ENCODE data around the gene CCL15. TPM values are rescaled to one million over a fixed set of nuclear protein-coding genes. Genes with fewer than 3 reads are reported as not detected.
"Not testable (repeated sequence)": the region's sequence is repeated elsewhere in the genome, so short reads cannot be mapped to it uniquely, and the experiment has no call there.

Gene CCL15, protein sequence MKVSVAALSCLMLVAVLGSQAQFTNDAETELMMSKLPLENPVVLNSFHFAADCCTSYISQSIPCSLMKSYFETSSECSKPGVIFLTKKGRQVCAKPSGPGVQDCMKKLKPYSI
- polyA plus RNA-seq (2013, experiment 1 of 2; ENCODE audit: insufficient read length): not detected
- not detected for polyA plus RNA-seq (2013, experiment 2 of 2; ENCODE audit: insufficient read length)

DNA sequence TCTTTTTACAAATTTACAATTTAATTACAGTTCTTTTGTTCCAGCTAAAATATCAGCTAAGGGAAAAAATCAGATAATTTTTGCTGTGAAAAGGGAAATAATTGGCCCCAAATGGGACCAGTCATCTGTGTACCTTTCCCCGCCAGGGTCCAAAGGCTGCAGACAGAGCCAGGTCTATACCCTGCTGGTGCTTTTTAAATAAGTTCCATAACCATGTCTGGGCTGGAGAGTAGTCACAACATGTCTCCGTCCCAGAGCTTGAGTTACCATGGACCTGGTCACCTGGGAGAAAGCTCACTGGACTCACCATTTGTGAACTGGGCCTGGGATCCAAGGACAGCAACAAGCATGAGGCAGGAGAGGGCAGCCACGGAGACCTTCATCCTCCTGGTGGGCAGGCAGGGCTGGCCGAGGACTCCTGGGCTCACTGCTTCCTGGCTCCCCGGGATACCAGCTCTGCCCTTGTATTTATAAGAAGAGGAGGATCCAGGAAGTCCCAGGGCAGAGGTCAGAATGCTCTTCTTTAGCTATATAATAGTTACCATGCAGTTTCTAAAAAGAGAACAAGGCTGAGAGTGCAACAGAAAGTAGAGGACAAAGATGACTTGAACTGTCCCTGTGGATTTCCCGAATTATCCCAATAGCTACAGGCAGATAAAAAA is at the start of gene CCL15:
Gene CCL15 (minus strand): TSS at position 444 of the 662 bp plus-strand sequence. CDS start 61 bp downstream, at position 383.
- DNase-seq: no peak

DNA sequence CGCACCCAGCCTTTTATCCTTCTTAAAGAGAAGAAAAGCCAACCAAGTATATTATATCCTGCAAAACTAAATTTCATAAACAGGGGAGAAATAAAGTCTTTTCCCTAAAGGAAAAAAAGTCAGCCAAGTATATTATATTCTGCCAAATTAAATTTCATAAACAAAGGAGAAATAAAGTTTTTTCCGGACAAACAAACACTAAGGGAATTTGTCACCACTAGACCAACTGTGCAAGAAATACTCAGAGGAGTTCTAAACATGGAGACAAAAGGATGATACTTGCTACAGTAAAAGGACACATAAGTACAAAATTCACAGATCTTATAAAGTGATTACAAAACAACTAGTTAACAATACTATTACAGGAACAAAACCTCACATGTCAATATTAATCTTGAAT is 48.3 kb upstream of the CCL15 start:
- no peak for DNase-seq

DNA sequence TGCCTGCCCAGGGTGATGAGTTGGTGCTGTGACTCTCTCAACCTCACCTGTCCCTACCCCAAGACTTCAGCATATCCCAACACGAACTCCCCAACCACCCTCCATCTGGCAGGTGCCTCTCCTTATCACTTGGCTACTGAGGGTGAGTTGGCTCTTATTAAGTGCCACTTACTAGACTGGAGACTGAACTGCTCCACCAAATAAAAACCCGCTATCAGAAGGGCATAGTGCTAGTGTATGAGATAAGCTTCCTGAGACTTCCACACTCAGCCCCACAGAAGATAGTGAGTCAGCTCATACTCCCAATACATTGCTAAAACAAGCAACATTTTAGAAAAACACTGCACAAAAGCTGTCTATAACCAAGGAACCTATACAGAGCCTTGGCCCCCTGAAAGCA is 46.7 kb upstream of the CCL15 start:
- no peak for DNase-seq

DNA sequence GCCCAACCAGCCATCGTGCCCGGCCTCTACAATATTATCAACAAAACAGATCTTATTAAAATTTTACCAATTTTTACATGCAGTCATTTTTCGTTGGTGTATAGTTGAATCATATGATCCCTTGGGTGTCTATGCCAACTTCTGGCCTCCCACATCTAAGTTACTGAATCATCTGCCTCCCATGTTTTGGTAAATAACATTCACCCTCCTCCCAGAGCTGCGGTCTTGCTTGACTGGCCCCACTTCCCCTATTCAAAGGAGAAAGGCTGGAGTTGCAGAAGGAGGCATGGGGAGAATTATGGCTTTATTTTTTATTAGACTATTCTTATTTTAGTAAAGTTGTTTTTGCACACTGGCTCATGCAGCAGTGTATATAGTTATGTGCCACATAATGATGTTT is 34.9 kb upstream of the CCL15 start:
- no peak for DNase-seq

DNA sequence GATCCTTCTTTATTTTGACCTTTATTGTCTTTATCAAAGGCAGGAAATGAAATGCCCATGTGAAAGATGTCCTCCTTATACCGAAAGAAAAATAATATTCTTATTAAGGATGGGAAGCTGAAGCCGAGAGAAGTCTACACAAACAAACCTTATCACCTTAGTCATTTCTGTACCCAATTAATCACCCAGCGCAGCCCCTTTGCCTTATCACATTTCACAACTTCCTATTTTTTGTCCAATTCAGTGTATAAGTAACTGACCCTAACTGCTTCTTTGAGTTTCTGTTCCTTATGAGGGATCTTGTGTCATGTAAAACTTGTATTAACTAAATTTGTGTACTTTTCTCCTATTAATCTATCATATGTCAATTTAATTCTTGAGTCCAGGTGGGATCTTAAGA is 32.8 kb upstream of the CCL15 start:
- no peak for DNase-seq

DNA sequence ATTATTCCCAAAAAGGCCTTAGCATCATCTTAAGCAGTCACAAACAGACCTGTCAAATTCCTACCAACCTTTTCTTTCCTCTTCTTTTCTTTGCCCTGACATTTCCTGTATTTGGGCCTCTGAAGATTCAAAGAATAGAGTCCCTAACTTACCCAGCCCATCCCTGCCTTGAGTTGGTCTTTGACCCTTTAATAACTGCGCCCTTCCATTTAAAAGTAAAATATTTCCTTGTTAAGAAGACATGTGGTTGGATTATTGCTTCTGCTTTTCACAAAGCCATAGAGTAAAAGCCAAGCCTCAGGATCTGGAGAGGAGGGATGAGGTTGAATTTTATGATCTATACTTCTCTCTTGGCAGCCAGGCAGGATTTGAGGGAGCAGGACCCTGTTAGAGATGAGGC is 29.6 kb upstream of the CCL15 start:
- DNase-seq: no peak

DNA sequence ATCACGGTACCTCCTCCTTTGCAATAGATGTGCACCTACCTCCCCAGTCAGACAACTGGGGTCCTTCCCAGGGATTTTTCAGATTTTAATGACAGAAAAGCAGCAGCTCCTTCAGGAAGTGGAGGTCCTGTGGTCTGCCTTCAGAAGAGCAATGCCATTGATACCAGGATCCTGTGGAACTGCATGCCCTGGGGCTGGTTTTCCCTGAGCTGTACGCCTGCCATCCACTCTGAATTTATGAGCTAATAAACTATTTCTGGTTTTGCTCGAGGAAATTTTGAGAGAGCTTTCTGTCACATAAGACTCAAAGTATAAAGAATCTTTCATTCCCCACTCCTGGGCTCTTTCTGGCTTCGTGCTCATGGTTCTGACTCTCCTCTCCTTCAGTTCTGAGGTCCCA is 26.4 kb upstream of the CCL15 start:
- DNase-seq: no peak

DNA sequence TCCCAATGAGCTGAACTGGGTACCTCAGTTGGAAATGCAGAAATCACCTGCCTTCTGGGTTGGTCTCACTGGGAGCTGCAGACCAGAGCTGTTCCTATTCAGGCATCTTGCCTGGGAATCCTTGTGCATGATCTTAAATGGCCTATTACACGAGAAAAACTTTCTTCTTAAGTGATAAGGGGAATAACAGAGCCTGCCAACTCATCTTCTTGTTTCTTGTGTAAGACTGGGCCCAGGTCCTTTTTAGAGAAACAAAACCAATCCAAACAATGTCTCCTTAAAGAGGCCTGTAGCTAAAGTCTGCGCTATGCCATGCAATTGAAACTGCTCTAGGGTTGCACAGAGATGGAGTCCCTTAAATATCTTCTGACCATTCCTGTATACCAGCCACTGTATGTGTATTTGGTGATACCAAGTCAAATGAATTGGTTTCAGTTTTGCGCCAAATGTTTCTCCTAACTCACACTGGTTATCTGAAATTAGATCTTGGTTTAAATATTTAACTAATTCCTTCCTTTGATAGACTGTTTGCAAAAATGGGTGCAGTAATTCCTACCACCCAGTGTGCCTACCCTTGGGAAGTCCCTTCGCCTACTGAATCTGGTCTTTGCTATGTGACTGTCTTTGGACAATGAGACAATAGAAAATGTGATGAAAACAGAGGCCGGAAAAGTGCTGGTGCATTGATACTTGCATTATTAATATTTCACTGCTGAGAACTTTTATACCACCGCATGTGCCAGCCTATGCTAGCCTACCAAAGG is 22.9 kb upstream of the CCL15 start:
- no peak for DNase-seq

DNA sequence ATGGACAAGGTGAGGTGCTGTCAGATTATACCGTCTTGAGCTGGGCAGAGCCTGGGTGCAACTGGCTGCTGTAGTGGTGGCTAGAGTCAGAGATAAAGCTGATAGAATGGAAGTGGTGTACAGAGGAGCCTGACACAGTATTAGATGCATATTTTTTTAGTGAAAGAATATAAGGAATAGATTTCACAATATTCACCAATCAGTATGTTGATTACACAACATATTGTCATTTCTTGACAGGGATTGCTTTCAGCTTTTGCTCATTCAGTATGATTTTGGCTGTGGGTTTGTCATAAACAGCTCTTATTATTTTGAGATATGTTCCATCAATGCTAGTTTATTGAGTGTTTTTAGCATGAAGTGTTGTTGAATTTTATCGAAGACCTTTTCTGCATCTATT is 18.1 kb upstream of the CCL15 start:
- no peak for DNase-seq

DNA sequence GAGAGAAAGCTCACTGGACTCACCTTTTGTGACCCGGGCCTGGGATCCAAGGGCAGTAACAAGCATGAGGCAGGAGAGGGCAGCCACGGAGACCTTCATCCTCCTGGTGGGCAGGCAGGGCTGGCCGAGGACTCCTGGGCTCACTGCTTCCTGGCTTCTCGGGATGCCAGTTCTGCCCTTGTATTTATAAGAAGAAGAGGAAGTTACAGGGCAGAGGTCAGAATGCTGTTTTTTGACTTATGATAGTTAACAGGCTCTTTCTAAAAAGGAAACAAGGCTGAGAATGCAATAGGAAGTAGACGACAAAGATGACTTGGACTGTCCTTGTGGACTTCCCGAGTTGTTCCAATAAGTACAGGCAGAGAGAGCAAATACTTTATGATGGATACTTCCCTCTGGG is 16.4 kb upstream of the CCL15 start, which contains the start of gene CCL23:
Gene CCL23 (minus strand): TSS at position 174 of the 400 bp plus-strand sequence. CDS start 75 bp downstream, at position 99.
- DNase-seq: no peak

DNA sequence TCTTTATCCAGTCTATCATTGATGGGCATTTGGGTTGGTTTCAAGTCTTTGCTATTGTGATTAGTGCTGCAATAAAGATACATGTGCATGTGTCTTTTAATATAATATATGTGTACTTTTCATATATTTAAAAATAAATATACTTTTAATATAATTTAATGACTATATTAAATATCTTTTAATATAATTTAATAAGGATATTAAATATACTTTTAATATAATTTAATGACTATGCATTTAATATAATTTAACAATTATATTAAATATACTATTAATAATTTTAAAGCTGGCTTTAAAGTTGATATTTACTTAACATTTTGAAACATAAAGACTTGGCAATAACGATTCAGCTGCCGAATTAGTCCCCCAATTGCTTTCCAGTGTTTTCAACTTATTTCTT is 15.2 kb upstream of the CCL15 start:
- DNase-seq: no peak

DNA sequence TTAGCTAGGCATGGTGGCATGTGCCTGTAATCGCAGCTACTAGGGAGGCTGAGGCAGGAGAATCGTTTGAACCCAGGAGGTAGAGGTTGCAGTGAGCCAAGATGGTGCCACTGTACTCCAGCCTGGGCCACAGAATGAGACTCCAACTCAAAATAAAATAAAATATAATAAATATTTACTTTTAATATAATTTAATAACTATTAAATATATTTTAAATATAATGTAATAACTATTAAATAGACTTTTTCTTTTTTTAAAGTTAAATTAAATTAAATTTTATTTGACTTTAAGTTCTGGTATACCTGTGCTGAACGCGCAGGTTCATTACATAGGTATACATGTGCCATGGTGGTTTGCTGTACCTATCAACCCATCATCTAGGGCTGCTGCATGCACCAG is 14.5 kb upstream of the CCL15 start:
- not testable (repeated sequence) for DNase-seq

DNA sequence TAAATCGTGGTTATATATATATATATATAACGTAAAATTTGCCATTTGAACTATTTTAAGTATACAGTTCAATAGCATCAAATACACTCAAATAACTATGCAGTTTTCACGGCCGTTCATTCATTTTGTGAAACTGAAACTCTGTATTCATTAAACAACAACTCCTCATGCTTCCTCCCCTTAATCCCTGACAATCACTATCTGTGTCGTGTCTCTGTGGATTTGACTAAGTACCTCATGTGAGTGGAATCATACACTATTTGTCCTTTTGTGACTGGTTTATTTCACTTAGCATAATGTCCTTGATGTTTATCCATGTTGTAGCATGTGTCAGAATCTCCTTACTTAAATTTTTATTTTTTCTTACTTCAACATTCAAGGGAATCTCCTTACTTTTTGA is 13.6 kb upstream of the CCL15 start:
- DNase-seq: no peak

DNA sequence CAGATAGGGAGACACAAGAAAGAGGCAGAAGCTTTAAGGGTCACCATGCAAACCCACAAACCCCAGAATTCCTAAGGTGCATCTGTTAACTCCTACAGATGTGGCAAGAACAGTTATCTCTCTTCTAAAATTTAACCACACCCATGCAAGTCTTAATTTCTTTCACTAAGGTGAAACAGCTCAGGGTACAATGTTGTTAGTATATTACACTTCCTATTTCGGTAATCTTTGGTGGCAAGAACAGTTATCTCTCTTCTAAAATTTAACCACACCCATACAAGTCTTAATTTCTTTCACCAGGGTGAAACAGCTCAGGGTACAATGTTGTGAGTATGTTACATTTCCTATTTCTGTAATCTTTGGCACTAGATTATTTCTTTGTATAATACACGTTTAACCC is 9.8 kb upstream of the CCL15 start:
- DNase-seq: no peak

DNA sequence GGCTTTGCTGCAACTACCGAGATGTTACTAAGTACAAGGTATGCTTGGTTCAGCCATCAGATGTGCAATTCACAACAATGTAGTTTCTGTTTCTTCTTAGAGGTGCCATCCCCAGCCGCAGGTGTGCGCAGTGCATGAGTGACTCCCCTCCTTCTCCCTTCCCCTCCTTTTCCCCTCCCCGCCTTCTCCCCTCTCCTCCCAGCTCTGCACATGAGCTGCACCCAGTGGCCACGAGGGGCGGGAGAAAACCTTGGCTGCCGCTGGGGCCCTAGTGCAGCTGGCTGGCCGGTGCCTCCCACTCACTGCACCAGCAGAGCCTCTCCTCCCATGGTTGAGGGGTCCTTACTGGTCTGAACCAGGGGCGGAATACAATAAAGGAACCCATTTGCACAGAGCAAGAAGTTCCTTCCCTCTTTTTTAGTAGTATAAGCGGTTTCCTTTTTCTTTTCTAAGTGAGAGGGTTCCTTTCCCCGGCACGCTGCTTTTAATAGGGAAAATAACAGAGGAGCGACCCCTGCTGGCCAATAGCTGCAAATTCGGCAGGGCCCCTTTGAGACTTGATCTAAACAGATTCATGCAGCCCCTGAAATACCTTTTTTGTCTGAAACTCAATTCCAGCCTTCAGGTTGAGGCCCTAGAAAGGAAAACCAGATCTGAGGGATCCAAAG is 7.8 kb upstream of the CCL15 start:
- DNase-seq: no peak

DNA sequence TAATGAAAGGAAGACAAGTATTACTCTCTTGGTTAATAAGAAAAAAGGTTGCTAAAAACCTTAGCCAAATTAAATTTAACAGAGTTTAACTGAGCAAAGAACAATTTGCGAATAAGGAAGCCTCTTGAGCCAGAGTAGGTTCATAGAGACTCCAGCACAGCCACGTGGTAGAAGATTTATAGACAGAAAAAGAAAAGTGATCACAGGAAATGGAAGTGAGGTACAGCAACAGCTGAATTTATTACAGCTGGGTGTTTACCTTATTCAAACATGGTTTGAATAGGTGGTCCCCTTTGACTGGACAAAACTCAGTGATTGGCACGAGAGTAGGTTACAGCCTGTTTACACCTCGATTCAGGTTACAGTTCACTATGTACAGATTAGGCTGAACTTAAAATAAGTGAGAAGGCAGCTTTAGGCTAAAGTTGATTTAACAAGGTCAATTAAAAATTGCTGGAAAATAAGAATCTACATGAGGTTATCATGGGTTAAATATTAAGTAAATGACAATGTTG is 3.3 kb upstream of the CCL15 start:
- no peak for DNase-seq

DNA sequence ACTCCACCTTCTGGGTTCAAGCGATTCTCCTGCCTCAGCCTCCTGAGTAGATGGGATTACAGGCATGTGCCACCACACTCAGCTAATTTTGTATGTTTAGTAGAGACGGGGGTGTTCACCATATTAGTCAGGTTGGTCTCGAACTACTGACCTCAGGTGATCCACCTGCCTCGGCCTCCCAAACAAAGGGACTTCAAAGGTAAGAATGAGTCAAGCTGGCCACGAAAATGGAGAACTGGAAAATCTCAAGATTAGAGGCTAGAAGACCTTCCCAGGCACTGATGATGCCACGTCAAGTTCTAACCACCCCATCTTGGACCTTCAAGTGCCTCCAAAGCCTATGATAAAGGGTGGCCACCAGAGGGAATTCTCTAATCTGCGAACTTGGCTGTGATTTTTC is 1.3 kb upstream of the CCL15 start:
- DNase-seq: no peak

DNA sequence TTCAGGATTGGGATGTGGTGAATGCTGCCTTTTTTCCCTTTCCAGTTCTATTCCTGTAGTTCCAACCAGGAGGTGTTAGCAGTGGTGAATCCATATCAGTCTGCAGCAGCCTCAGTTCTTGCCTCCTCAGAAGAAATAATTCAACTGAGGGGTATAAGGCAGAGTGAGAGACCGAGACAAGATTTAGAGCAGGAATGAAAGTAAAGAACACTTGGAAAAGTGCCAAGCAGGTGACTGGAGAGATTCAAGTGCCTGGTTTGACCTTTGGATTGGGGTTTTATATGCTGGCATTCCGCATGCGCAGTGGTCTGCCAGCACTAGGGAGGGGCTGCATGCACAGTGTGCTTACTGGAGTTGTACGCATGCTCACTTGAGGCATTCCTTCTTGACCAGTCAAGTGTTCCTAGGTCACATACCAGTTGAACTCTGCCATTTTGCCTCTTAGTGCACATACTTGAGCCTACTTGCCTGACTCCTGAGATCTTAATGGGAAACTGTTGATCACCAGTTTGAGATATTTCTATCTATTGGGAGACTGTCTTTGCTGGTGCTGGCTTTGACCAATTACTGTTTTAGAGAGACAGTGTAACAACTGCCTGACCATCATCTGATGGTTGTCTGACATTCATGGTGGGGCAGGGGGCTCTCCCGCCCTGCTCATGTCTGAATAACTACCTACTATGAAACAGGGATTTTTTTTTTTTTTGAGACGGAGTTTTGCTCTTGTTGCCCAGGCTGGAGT is 680 bp upstream of the CCL15 start:
- no peak for DNase-seq

DNA sequence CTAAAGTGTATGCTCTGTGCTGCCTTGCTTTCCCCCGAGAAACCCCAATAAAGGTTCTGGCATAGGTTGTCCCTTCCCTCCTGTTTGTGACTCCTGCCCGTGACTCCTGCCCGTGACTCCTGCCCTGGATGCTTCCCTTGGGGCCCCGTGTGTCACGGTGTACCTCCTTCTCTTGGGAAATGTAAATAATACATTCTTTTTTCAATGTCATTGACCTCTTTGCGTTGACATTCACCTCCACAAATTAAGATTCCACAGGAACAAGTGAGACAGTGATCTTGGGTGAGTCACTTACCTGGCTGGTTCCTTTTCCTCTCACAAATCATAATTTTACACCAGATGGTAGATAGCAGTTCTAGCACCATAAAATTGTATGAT is 632 bp downstream of the CCL15 start:
- no peak for DNase-seq

DNA sequence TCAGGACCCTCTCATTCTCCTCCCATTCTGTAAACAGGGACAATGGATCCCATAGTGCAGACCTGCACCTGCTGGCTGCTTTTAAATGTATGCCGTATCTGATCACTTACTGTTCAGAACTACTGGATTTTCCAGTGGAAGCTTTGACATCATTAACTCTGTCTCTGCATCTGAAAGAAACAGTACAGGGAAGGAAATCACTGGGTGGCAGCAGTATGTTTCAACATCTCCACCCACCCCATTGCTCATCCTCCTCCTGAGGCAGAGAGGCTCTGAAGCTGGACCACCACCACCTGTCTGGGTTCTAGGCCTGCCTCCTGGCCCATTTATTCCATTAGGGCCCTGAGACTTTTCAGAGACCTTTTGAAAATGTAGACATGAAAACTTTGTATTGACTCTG is 2.6 kb downstream of the CCL15 start:
- no peak for DNase-seq

DNA sequence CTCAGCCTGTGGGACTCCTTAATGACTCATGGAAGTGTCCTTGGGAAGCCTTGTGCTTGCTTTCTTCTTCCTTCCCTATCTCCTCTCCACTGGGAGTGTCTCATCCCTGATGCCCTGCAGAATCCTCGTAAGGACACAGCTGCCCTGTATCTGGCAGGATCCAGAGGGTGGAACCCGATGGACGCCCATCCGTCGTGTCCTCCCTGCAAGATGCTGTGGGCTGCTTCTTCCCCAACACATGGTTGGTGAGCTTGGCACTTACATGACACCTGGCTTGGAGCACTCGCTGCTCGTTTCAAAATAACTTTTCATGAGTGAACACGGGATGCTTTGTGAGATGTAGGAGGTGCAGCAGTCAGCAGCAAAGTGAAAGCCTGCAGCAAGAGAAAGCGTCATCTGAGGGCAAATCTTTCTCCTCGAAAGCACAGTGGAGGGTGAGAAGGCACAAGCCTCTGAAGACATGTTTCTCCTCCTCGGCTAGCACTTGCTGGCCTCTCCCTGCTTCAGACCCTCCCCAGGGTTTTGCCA is 3.3 kb downstream of the CCL15 start:
- no peak for DNase-seq

DNA sequence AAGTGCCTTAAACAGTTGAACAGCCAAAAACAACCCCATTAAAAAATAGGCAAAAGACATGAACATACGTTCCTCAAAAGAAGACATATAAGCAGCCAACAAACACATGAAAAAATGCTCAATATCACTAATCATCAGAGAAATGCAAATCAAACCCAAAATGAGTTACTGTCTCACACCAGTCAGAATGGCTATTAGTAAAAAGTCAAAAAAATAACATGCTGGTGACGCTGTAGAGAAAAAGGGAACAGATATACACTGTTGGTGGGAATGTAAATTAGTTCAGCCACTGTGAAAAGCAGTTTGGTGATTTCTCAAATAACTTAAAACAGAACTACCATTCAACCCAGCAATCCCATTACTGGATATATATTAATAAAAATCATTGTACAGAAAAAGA is 6.0 kb downstream of the CCL15 start:
- DNase-seq: not testable (repeated sequence)

All from fibroblast of skin of scalp (primary cell).